Mesenteric fat pad (tissue), 1 donor: ENCODE measurements around the gene SEBOX. TPM values are rescaled to one million over a fixed set of nuclear protein-coding genes. Genes with fewer than 3 reads are reported as not detected.

Source experiments
- DNase-seq: peaks from one replicate; pipeline ENCODE4 v3.0.0-alpha.2; 2020; ENCODE audit warnings: low spot score
- total RNA-seq: library from RNA; stranded (reverse); fragmentation: NEBNext Ultra II Directional; extraction: Animal tissue kit (Norgen Biotek cat#: 25700); gene quantifications from one replicate; pipeline ENCODE4 v1.2.1, GENCODE V29; 2021
- donor health status: DM: yes; HTN: yes; CAD: no.

Gene SEBOX
- total RNA-seq, 1 donor from 2014 or later, result not detected

- no peak for DNase-seq
Measured at GRCh38 chr17:28369684-28370034, 4.7 kb upstream of the SEBOX start.

- DNase-seq, result no peak
Measured at GRCh38 chr17:28368915-28369683, 4.1 kb upstream of the SEBOX start.

DNA sequence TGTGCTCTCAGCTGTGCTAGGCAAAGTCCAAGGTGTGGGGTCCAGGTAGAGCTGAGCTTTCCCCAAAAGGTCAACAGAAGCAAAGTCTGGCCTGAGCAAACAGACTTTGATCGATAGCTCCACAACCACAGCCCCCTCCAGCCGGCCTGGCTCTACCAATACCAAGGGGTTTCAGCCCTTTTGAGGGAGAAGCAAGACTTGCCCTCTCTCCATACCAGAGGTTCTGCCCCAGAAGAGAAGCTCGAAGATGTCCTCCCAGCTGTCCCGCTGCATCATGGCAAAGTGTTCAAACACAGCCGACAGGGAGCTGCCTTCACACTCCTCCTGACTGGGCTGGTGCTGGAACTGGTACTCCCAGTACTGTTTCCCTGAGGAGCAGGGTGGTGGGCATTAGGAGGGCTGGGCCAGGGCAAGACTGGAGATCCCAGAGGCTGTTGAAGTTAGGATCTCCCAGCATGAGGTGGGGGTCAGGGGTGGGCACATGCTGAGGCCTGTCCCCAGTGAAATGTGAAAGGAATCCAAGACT, 3.4 kb upstream of the SEBOX start:
- DNase-seq, result no peak

- no peak for DNase-seq
Measured at GRCh38 chr17:28367641-28368305, 2.8 kb upstream of the SEBOX start.

- DNase-seq, result no peak
Measured at GRCh38 chr17:28366605-28367004, 1.6 kb upstream of the SEBOX start.

DNA sequence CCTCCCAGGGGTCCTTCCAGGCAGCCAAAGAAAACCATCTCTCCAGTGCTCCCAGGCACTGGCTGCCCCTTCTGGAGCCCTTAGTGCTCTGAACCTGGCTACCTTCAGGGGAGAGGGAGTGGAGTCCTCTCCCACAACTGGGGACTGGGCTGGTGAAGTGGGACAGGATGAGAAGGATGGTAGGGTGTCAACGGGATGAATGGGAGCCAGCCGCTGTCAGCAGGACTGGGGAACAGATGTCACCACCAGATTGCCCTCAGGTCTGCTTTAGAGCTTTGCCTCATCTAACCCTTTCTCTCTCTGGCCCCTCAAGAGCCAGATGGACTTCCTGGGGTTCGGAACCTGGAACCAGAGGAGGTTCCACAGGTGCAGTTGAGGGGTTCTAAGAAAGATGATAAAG, 488 bp upstream of the SEBOX start:
- no peak for DNase-seq

DNA sequence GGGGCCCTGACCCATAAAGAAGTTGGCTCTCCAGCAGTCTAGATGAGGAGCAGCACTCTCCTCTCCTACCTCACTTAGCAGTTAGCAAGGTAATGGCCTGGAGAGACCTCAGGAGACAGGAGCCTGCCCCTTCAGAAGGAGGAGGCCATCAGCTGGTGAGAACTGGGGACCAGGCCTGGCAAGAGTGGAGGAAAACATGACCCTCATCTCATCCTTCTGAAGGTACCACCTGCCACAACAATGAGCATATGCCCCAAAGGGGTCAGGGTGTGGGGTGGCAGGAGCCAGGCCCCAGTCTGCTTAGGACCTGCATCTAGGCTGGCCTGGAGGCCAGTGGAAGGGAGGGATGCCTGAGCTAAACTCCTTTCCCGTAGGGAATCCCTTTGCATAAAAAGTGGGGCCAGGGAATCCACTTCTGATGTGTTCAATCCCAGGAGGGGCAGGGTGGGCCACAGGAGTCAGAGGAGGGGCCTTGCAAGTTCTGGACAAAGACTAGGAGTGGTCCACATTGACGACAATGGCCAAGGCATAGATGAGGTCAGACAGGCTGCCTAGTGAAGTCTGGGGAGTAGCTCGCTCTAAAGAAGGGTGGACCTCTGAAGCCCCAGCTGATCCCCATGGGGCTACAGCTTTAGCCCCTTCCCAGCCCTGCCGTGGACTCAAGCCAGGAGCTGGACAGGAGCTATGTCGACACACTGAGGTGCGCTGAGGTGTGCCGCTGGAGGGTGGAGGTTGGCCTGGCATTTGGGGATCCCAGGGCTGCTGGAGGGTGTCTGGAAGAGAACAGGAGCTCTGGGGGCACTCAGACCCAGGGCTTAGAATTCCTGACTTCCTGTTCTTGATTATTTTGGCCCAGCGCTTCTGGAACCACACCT, 986 bp downstream of the SEBOX start:
- no peak for DNase-seq

- no peak for DNase-seq
Measured at GRCh38 chr17:28363186-28363585, 1.8 kb downstream of the SEBOX start.

DNA sequence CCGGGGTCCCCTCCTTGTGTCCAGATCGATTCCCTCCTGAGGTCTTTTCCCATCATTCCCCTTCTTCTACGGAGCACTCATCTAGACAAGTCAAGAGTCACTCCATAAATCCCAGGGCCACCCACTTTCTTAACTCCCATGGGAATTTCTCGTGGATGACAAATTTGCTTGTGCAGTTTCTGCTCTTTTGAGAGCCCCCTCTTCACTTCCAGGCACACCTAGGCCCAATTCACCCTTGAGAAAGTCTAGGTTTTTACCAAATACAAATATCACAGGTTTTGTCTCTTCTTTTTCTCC, 7.2 kb downstream of the SEBOX start:
- no peak for DNase-seq

DNA sequence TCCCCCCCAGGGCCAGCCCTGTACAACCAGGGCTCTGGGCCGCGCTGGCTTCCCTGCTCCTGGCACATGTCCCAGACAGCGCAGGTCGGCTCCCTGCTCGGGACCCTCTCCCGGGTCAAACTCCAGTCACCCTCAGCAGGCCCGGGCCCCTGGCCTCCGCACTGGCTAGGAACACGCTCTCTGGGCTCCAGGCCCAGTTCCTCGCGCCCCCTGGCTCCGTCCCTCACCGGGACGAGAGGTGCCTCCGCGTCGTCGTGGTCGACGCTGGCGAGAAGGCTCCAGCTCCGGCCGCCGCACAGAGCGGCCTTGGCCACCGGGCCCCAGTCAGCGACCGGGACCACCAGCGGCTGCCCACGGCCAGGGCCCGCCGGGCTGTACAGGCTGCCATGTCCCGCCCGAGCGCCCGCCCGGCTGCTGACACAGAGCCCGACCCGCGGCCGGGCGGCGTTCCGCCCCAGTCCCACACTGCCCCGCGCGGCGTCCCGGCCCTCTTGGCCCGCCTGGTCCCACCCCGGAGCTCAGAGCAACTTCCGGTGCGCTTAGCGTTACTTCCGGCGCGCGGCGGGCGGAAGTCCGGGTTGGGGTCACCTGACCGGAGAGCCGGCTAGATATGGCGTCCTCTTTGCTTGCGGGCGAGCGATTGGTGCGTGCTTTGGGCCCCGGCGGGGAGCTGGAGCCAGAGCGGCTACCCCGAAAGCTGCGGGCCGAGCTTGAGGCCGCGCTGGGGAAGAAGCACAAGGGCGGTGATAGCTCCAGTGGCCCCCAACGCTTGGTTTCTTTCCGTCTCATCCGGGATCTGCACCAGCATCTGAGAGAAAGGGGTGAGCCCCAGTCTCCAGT, 7.7 kb downstream of the SEBOX start, which contains the start of gene POLDIP2:
POLDIP2 (minus strand) TSS at position 467 of the 840 bp plus-strand sequence; CDS start at position 388, 79 bp downstream.
- peak; percentile 99 for DNase-seq

DNA sequence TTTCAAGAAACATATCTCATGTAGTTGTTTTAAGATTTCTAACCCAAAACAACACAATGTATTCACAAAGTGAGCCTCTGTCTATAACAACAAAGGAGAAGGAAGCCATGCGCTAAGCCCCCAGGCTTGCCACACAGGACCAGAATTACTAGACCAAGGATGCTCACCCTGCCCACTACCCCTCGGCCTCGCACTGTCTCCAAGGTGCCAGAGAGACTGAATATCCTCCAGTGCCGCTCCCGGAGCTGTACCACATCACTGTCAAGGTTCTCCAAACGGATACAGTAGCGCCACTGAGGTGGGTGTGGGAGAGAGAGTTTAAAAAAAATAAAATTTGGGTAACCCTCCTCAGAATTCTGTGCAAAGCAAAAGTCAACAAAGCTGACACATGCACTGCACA, 14.7 kb downstream of the SEBOX start:
- DNase-seq, result no peak

DNA sequence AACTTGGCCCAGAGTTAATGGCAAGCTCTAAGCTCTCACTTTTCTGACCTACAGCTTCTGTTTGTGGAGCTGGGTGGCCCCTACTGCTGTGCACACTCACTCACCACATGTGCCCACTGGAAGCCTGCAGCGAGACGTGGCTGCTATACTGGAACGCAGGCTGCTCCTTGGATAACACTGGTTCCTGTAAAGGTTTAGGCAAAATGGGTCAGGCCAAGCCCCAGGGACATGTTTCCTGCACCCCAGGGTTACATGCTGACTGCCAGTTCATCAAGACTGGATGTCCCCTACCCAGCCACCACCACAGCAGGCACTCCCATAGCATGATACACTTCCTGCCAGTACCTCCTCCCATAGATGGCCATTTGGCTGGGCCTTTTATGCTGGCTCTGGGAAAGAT, 16.0 kb downstream of the SEBOX start:
- no peak for DNase-seq

DNA sequence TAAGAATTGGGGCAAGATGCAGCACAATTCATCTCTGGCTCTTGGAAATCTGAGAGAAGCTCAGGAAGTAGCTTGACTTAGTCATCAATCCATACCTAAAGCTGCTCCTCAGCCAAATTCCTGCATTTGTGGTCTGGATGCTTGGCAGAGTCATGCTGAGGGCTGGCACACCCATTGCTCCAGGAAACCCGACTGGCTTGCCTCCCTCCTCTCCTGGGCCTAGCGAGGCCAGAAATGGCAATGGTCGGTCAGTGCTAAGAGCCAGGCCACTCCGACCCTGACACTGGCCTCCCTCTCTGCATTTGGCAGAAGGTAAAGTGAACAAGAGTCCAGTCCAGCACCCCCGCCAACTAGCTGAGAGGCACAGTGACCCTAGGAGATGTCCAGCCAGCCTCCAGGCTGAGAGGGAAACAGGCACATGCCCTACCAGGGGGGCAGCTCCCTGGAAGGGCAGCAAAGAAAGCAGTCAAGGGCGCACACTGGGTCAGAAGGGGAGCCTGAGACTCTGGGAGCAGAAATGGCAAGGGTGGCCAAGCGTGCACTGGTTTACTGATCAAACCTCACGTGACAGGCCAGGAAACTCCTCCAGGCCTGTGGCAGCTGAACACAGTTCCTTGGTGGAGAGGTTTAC, 17.6 kb downstream of the SEBOX start:
- DNase-seq, result no peak

DNA sequence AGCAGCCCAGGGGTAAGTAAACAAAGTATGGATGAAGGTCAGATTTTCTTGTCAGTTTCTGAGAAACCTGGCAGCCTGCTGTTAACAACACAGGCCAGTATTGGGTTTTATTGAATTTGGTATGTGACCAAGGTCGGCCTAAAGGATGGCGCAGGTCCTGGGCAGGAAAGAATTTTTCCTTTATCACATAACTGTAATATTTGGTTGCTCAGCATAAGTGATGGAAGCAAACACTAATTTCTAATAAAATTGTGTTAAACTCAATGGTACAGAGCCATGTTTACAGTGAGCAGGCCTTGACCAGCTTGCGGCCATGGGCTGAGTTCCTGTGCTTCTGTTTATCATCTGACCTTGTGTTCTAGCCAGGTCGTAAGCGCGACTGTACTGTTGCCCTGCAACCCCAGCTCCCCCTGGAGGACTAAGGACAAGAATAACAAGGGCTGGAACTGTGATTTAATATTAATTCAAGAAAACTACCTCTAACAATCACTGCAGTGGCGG, 18.2 kb downstream of the SEBOX start:
- DNase-seq, result no peak

GRCh38 chr17:28346199-28346580, 18.8 kb downstream of the SEBOX start:
- DNase-seq, result no peak

DNA sequence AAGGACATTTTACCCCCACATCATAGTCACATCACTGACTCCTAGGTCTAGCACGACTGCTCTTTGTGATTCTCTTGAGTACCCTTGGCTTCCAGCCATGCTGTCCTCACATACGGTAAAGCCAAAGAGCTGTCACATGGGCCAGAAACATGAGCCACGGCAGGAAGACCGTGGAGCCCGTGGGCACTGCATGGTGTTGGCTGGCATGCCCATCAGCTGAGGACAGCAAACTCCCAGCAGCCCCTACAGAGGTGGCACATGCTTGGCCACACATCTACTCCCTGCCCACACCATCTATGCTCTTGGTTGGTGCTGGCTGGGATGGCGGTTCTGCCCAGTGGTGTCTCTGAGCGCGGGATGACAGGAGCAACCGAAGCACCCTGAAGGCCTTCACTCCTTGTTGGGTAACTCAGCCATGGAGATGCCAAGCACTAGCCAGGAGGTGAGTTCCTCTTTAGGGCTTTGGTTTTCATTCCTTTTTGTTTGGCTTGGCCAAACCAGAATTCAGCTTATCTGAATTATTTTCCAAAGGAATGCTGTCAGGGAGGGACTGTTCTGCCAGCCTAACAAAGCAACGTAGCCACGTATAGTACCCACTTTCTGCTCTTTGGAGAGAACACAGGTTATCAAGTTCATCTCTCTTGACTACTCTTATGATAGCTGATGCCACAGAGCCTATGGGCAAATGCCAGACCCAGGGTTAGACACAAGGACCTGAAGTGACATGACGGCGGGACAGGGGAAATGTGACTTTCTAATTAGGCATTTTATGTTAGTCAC, 19.4 kb downstream of the SEBOX start:
- DNase-seq, result no peak

DNA sequence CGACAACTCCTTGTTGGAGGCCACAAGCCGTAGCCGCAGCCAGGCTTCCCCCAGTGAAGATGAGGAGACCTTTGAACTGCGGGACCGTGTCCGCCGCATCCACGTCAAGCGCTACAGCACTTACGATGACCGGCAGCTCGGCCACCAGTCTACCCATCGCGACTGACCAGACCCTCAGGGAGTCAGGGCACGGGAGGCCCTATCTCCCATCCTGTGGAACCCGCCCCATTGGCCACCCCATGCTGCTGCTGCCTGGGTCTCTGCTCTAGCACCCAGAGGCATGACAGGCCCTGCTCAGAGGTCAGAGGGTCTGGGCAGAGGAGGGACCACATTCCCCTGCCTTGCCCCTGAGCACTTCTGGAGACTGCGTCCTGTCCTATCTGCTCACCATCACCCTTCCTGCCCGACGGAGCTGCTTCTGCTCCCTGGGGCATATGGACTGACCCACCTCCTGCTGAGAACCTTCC, 20.5 kb downstream of the SEBOX start:
- no peak for DNase-seq

DNA sequence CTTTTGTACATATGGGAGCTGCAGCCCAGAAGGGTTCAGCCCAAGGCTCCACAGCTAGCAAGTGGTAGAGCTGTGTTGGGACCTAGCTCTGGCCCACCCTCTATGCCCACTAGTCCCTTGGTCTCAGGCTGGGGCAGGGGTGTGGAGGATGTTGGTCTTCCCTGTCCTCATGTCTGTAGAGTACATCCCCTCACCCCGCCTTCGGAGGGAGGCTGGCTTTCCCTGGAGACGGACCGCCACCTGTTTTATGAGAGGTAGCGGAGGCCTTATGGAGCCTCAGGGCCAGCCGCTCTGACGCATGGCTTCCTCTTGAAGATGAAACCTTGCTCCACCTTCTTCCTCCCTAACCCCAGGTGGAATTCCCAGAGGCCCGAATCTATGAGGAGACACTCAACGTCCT, 21.0 kb downstream of the SEBOX start:
- no peak for DNase-seq

- no peak for DNase-seq
Measured at GRCh38 chr17:28343491-28343932, 21.5 kb downstream of the SEBOX start.
